A549 (cell line): ENCODE data around the gene TRAPPC6A.

ENCODE experiments used
- EHMT2 ChIP-seq: fragments of 200-600 bp; sonication (generic); IDR thresholded peaks from 2 replicates; pipeline ENCODE4 v1.6.1; 2016; ENCODE audit warnings: antibody characterized with exemption, low read depth, mild to moderate bottlenecking, moderate library complexity
- JUN ChIP-seq, 2 experiments: fragments of >200 bp; sonication (Bioruptor Twin); formaldehyde crosslinking; IDR thresholded peaks; 2 replicates in 1 of 2; 3 replicates in 1 of 2; pipeline ENCODE4 v1.6.1; 2016 to 2017
- NR3C1 ChIP-seq: fragments of >200 bp; sonication (Bioruptor Twin); formaldehyde crosslinking; IDR thresholded peaks from 3 replicates; pipeline ENCODE4 v1.6.1; 2017
- POLR2AphosphoS2 ChIP-seq: conservative IDR thresholded peaks from 2 replicates; pipeline ENCODE4 v1.6.1; 2012; ENCODE audit warnings: low read length, improper control_type of control experiment, inconsistent platforms
- RAD21 ChIP-seq, 2 experiments: fragments of >200 bp in 1 of 2; sonication (Bioruptor Twin) in 1 of 2; formaldehyde crosslinking in 1 of 2; IDR thresholded peaks in 1 of 2; conservative IDR thresholded peaks in 1 of 2; 2 replicates in 1 of 2; 3 replicates in 1 of 2; pipeline ENCODE4 v1.6.1; 2012 to 2018; ENCODE audit warnings: inconsistent platforms in 1 of 2
- TF ChIP-seq, protein P1 (sequence below): fragments of >200 bp; sonication (Bioruptor Twin); formaldehyde crosslinking; IDR thresholded peaks from 3 replicates; pipeline ENCODE4 v1.5.1; 2016
- TF ChIP-seq, protein P2 (sequence below): fragments of 200-600 bp; sonication (generic); IDR thresholded peaks from 2 replicates; pipeline ENCODE4 v1.6.1; 2016; ENCODE audit warnings: antibody characterized with exemption, mild to moderate bottlenecking, moderate library complexity
- TF ChIP-seq, protein P3 (sequence below): fragments of 250-450 bp; sonication (Bioruptor Pico); IDR thresholded peaks from 2 replicates; pipeline ENCODE4 v1.5.0; 2021; ENCODE audit warnings: mild to moderate bottlenecking, moderate library complexity, borderline replicate concordance

DNA sequence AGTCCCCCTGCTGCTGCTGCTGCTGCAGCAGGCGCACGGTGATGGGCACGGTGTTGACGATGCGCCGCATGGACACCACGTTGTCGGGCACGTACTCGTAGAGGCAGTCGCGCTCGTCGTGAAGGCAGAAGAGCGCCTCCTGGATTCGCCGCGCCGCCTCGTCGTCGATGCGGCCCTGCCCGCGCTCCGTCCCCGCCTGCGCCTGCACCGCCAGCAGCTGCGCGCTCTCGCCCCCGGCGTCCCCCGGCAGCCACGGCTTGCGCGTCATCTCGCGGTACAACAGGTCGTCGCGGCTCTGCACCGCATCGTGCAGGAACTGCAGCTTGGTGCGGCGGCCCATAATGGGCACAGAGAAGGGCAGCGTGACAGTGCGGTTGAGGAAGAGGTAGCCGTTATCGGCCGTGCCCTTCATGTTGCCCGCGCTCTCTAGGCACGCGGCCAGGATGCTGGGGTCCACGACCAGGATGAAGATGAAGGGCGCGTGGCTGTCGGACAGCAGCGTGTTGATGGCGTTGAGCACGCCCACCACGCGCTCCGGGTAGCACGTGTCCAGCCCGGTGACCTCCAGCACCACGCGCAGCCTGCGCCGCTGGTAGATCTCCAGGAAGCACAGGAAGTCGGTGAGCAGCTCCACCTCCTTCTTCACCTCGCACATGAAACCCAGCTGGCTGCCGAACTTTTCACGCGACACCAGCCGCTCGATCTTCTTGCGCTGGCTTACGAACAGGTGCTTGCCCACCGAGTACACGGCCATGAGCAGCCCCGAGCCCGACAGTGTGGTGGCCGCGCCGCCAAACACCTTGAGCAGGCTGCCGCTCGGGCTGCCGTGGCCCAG is 25.3 kb downstream of the TRAPPC6A start:
- TF ChIP-seq POLR2AphosphoS2 (no peak), NR3C1 (no peak), RAD21 (conservative IDR thresholded peaks at IDR 0.05 in 1 of 2, IDR thresholded peaks at IDR 0.05 in 1 of 2) (no peak), EHMT2 (no peak), JUN (IDR thresholded peaks at IDR 0.05) (no peak)
- TF ChIP-seq, protein P1, sequence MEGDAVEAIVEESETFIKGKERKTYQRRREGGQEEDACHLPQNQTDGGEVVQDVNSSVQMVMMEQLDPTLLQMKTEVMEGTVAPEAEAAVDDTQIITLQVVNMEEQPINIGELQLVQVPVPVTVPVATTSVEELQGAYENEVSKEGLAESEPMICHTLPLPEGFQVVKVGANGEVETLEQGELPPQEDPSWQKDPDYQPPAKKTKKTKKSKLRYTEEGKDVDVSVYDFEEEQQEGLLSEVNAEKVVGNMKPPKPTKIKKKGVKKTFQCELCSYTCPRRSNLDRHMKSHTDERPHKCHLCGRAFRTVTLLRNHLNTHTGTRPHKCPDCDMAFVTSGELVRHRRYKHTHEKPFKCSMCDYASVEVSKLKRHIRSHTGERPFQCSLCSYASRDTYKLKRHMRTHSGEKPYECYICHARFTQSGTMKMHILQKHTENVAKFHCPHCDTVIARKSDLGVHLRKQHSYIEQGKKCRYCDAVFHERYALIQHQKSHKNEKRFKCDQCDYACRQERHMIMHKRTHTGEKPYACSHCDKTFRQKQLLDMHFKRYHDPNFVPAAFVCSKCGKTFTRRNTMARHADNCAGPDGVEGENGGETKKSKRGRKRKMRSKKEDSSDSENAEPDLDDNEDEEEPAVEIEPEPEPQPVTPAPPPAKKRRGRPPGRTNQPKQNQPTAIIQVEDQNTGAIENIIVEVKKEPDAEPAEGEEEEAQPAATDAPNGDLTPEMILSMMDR = no peak
- TF ChIP-seq, protein P2, sequence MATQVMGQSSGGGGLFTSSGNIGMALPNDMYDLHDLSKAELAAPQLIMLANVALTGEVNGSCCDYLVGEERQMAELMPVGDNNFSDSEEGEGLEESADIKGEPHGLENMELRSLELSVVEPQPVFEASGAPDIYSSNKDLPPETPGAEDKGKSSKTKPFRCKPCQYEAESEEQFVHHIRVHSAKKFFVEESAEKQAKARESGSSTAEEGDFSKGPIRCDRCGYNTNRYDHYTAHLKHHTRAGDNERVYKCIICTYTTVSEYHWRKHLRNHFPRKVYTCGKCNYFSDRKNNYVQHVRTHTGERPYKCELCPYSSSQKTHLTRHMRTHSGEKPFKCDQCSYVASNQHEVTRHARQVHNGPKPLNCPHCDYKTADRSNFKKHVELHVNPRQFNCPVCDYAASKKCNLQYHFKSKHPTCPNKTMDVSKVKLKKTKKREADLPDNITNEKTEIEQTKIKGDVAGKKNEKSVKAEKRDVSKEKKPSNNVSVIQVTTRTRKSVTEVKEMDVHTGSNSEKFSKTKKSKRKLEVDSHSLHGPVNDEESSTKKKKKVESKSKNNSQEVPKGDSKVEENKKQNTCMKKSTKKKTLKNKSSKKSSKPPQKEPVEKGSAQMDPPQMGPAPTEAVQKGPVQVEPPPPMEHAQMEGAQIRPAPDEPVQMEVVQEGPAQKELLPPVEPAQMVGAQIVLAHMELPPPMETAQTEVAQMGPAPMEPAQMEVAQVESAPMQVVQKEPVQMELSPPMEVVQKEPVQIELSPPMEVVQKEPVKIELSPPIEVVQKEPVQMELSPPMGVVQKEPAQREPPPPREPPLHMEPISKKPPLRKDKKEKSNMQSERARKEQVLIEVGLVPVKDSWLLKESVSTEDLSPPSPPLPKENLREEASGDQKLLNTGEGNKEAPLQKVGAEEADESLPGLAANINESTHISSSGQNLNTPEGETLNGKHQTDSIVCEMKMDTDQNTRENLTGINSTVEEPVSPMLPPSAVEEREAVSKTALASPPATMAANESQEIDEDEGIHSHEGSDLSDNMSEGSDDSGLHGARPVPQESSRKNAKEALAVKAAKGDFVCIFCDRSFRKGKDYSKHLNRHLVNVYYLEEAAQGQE = no peak
- TF ChIP-seq, protein P3, sequence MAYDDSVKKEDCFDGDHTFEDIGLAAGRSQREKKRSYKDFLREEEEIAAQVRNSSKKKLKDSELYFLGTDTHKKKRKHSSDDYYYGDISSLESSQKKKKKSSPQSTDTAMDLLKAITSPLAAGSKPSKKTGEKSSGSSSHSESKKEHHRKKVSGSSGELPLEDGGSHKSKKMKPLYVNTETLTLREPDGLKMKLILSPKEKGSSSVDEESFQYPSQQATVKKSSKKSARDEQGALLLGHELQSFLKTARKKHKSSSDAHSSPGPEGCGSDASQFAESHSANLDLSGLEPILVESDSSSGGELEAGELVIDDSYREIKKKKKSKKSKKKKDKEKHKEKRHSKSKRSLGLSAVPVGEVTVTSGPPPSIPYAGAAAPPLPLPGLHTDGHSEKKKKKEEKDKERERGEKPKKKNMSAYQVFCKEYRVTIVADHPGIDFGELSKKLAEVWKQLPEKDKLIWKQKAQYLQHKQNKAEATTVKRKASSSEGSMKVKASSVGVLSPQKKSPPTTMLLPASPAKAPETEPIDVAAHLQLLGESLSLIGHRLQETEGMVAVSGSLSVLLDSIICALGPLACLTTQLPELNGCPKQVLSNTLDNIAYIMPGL (CRISPR knock-in tag) = no peak
